ENCODE data around the gene DNAJB2.
A peak's percentile ranks its signal among the peaks of the same experiment; 100 is the strongest.
"Not testable (repeated sequence)": the region's sequence is repeated elsewhere in the genome, so short reads cannot be mapped to it uniquely, and the experiment has no call there.

The DNAJB2 gene

GRCh38 chr2:219251656-219252055 lies 27.5 kb upstream of the DNAJB2 start:
- TF ChIP-seq, protein P1, sequence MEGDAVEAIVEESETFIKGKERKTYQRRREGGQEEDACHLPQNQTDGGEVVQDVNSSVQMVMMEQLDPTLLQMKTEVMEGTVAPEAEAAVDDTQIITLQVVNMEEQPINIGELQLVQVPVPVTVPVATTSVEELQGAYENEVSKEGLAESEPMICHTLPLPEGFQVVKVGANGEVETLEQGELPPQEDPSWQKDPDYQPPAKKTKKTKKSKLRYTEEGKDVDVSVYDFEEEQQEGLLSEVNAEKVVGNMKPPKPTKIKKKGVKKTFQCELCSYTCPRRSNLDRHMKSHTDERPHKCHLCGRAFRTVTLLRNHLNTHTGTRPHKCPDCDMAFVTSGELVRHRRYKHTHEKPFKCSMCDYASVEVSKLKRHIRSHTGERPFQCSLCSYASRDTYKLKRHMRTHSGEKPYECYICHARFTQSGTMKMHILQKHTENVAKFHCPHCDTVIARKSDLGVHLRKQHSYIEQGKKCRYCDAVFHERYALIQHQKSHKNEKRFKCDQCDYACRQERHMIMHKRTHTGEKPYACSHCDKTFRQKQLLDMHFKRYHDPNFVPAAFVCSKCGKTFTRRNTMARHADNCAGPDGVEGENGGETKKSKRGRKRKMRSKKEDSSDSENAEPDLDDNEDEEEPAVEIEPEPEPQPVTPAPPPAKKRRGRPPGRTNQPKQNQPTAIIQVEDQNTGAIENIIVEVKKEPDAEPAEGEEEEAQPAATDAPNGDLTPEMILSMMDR (IDR thresholded peaks at IDR 0.05; ENCODE audit: insufficient read depth, low read depth, low read length, missing control alignments) = no peak
- H3K4me3 ChIP-seq (ENCODE audit: low read length) = peak overlapping the region; percentile 66
- peak; percentile 26 for DNase-seq (ENCODE audit: low read depth)

DNA sequence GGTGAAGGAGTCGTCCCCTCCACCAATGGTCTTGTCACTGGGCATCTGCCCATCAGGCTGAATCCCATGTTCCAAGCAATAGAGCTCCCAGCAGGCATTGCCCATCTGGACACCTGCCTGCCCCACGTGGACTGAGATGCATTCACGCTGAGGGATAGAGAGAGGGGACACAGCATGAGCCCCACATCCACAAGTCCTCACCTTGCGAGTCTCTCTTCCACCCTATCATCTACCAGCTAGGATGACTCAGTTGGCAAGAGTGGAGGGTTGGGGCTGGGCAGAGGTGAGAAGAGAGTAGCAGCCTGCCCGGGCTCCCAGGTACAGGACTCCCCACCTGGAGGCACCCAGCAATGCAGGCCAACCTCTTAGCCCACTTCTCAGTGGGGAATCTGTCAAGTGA lies 27.1 kb upstream of the DNAJB2 start:
- peak overlapping the region; percentile 66 for H3K4me3 ChIP-seq (ENCODE audit: low read length)
- TF ChIP-seq, protein P1 (IDR thresholded peaks at IDR 0.05; ENCODE audit: insufficient read depth, low read depth, low read length, missing control alignments) = peak; percentile 14
- DNase-seq (ENCODE audit: low read depth) = peak; percentile 80

DNA sequence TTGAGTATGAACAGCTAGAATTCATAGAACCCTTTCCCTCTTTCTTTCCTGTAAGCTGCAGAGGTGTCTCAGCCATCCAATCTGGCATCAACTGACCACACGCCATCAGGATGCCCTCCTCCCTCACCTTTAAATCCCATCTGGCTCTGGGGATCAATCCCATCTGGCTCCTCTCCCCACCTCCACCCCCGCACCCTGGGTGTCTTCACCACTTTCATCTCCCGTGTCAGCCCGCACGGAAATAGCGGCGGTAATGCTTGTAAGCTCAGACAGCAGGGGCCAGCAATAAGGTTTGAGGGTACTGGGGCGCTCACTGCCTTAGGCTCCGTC lies 26.6 kb upstream of the DNAJB2 start:
- TF ChIP-seq, protein P1 (IDR thresholded peaks at IDR 0.05; ENCODE audit: insufficient read depth, low read depth, low read length, missing control alignments) = no peak
- H3K4me3 ChIP-seq (ENCODE audit: low read length) = peak overlapping the region; percentile 66
- DNase-seq (ENCODE audit: low read depth) = peak; percentile 14

DNA sequence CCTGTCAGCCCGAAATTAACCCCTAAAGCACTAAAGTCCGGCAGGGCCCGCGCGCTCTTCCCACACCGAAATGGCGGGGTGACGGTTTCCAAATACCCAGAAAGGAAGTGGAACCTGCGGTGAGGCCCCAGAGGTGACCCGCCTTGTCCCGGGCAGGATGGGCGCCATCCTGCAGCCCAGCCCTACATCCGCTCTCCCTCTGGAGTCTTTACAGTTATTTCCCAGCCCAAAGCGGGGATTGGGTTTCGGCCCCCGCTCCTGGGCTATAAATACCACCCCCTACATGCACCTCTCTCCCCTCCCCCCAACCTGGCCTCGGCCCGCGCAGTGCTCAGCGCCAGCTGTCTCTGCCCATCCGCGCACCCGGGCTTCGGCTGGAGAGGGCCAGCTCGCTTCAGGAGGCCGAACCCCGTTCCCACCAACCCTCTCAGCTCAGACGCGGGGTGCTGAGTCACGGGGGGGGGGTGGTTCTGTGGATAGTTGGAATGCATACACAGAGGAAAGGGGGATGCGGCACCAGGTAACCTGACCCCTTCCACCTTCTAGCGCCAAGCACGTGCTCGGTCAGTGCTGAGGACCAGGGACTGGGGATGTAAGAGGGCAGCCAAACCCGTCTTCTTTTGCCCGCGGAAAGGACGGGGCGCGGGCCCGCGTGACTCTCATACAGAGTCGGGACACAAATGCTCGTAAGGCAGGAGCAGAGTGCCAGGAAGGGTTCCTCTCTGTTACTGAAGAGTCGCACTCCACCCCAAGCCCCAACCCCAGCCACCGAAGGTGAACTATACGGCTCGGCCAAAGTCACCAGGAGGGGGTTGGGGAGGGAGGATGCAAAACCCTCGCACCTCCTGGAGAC lies 26.0 kb upstream of the DNAJB2 start, which contains the start of gene TUBA4B:
Gene TUBA4B, plus strand, starts transcription at position 344 of the 853 bp plus-strand sequence. Its CDS starts 165 bp downstream, at position 509.
- peak; percentile 61 for DNase-seq (ENCODE audit: low read depth)
- TF ChIP-seq, protein P1 (IDR thresholded peaks at IDR 0.05; ENCODE audit: insufficient read depth, low read depth, low read length, missing control alignments) = no peak
- H3K4me3 ChIP-seq (ENCODE audit: low read length) = peak within 1 kb of the TSS; percentile 66

- TF ChIP-seq, protein P1 (IDR thresholded peaks at IDR 0.05; ENCODE audit: insufficient read depth, low read depth, low read length, missing control alignments) = peak; percentile 1
- H3K4me3 ChIP-seq (ENCODE audit: low read length) = peak within 1 kb of the TSS; percentile 66
- peak; percentile 87 for DNase-seq (ENCODE audit: low read depth)
Measured at GRCh38 chr2:219253753-219254589, 25.2 kb upstream of the DNAJB2 start, which contains the start of gene TUBA4A. Gene TUBA4A, minus strand, starts transcription at chr2:219253918. Its CDS starts 60 bp downstream, at chr2:219253858.

- peak overlapping the region; percentile 66 for H3K4me3 ChIP-seq (ENCODE audit: low read length)
- peak; percentile 38 for DNase-seq (ENCODE audit: low read depth)
- TF ChIP-seq, protein P1 (IDR thresholded peaks at IDR 0.05; ENCODE audit: insufficient read depth, low read depth, low read length, missing control alignments) = no peak
Measured at GRCh38 chr2:219254590-219255201, 24.5 kb upstream of the DNAJB2 start.

GRCh38 chr2:219258942-219259341 lies 20.2 kb upstream of the DNAJB2 start:
- H3K4me3 ChIP-seq (ENCODE audit: low read length); DNase-seq (ENCODE audit: low read depth): not testable (repeated sequence)

Data from epithelial cell of esophagus (primary cell).